IMR-90 (cell line): ENCODE measurements around the gene SUPT16H. TPM values are rescaled to one million over a fixed set of nuclear protein-coding genes. Genes with fewer than 3 reads are reported as not detected.

Experiments
- ATAC-seq: fragments of 200-7000 bp; cut with Tn5 transposase; 2 replicates; pipeline ENCODE4 v1.9.1; 2020; ENCODE audit warnings: low read depth, mild to moderate bottlenecking, moderate library complexity
- BruUV-seq: library from RNA; stranded (reverse); fragments of 400-500 nt; replicated peaks from 2 replicates; lab custom pipeline; 2021; lab: Mats Ljungman, UMichigan
- CTCF ChIA-PET: fragments of 300-600 bp; formaldehyde crosslinking; extraction: SDS; loops from one replicate; lab custom pipeline; 2021; ENCODE audit warnings: antibody characterized with exemption; lab: Yijun Ruan, JAX
- POLR2A ChIA-PET: fragments of 300-600 bp; sonication (Branson Sonifier 250); formaldehyde crosslinking; loops from one replicate; lab custom pipeline; 2022; ENCODE audit warnings: antibody characterized with exemption; ENCODE audit not compliant: unreplicated experiment; lab: Charles Lee
- DNase-seq: peaks from one replicate; pipeline ENCODE4 v3.0.0; 2013
- H2AFZ ChIP-seq: replicated peaks from 2 replicates; pipeline ENCODE3; 2013; ENCODE audit warnings: low read length, mild to moderate bottlenecking; ENCODE audit not compliant: poor library complexity
- H2AK5ac ChIP-seq: 2 replicates; pipeline ENCODE4 v1.6.1; 2013; ENCODE audit warnings: low read depth, low read length, inconsistent platforms
- H2AK9ac ChIP-seq: replicated peaks from 2 replicates; pipeline ENCODE3; 2013; ENCODE audit warnings: mild to moderate bottlenecking, low read depth, low read length, moderate library complexity; ENCODE audit not compliant: poor library complexity
- H2BK120ac ChIP-seq: 2 replicates; pipeline ENCODE4 v1.6.1; 2013; ENCODE audit warnings: low read depth, low read length, inconsistent platforms
- H2BK15ac ChIP-seq: 3 replicates; pipeline ENCODE4 v1.6.1; 2013; ENCODE audit warnings: low read depth, low read length, inconsistent platforms
- H2BK20ac ChIP-seq: 2 replicates; pipeline ENCODE4 v1.6.1; 2013; ENCODE audit warnings: low read depth, mild to moderate bottlenecking, inconsistent platforms, low read length, moderate library complexity
- H2BK5ac ChIP-seq: 2 replicates; pipeline ENCODE4 v1.6.1; 2013; ENCODE audit warnings: mild to moderate bottlenecking, low read depth, low read length, inconsistent platforms; ENCODE audit not compliant: poor library complexity, severe bottlenecking
- H3K14ac ChIP-seq: replicated peaks from 2 replicates; pipeline ENCODE4 v1.6.1; 2013; ENCODE audit warnings: low read depth, low read length, inconsistent platforms
- H3K18ac ChIP-seq: 2 replicates; pipeline ENCODE4 v1.6.1; 2013; ENCODE audit warnings: low read depth, low read length, control low read depth
- H3K23ac ChIP-seq: 2 replicates; pipeline ENCODE4 v1.6.1; 2013; ENCODE audit warnings: low read depth, low read length, inconsistent platforms
- H3K27ac ChIP-seq: 2 replicates; pipeline ENCODE4 v1.5.1; 2013; ENCODE audit warnings: mild to moderate bottlenecking, control low read depth, low read length; ENCODE audit not compliant: insufficient read depth
- H3K27me3 ChIP-seq: 2 replicates; pipeline ENCODE4 v1.6.1; 2013; ENCODE audit warnings: low read length; ENCODE audit not compliant: control insufficient read depth, insufficient read depth
- H3K36me3 ChIP-seq: 2 replicates; pipeline ENCODE4 v1.6.1; 2013; ENCODE audit warnings: low read length, mixed read lengths; ENCODE audit not compliant: control insufficient read depth, insufficient read depth
- H3K4ac ChIP-seq: 2 replicates; pipeline ENCODE4 v1.6.1; 2013; ENCODE audit warnings: low read depth, low read length, inconsistent platforms
- H3K4me1 ChIP-seq: 2 replicates; pipeline ENCODE4 v1.6.1; 2013; ENCODE audit warnings: low read length, mixed read lengths; ENCODE audit not compliant: control insufficient read depth, insufficient read depth
- H3K4me2 ChIP-seq: 2 replicates; pipeline ENCODE4 v1.6.1; 2013; ENCODE audit warnings: low read depth, mild to moderate bottlenecking, control low read depth, low read length, moderate library complexity
- H3K4me3 ChIP-seq: 2 replicates; pipeline ENCODE4 v1.5.1; 2013; ENCODE audit warnings: low read depth, mild to moderate bottlenecking, control low read depth, low read length, moderate library complexity; ENCODE audit not compliant: insufficient read depth
- H3K56ac ChIP-seq: 2 replicates; pipeline ENCODE4 v1.6.1; 2013; ENCODE audit warnings: low read length, inconsistent platforms; ENCODE audit not compliant: insufficient read depth; ENCODE audit errors: extremely low read depth
- H3K79me1 ChIP-seq, 2 experiments: 2 replicates each; pipeline ENCODE4 v1.6.1; 2013; ENCODE audit warnings: low read length in 2 of 2, inconsistent platforms in 1 of 2, low read depth in 1 of 2
- H3K9ac ChIP-seq: 2 replicates; pipeline ENCODE4 v1.6.1; 2013; ENCODE audit warnings: low read depth, low read length, control low read depth
- H3K9me1 ChIP-seq: 2 replicates; pipeline ENCODE4 v1.6.1; 2013; ENCODE audit warnings: low read length, inconsistent platforms; ENCODE audit not compliant: insufficient read depth
- H3K9me3 ChIP-seq: 2 replicates; pipeline ENCODE4 v1.6.1; 2013; ENCODE audit warnings: low read length; ENCODE audit not compliant: control insufficient read depth, insufficient read depth
- H4K20me1 ChIP-seq: 2 replicates; pipeline ENCODE4 v1.6.1; 2013; ENCODE audit warnings: low read length, inconsistent platforms; ENCODE audit not compliant: insufficient read depth
- H4K5ac ChIP-seq: 2 replicates; pipeline ENCODE4 v1.6.1; 2013; ENCODE audit warnings: mild to moderate bottlenecking, low read depth, low read length, control low read depth
- H4K8ac ChIP-seq, 2 experiments: 2 replicates each; pipeline ENCODE4 v1.6.1; 2013; ENCODE audit warnings: low read depth in 2 of 2, low read length in 2 of 2, control low read depth in 1 of 2, inconsistent platforms in 1 of 2
- H4K91ac ChIP-seq: 2 replicates; pipeline ENCODE4 v1.6.1; 2013; ENCODE audit warnings: low read depth, low read length, inconsistent platforms; ENCODE audit not compliant: insufficient read depth
- BHLHE40 ChIP-seq: fragments of 150-350 bp; IDR thresholded peaks from 2 replicates; pipeline ENCODE4 v1.6.1; 2016; ENCODE audit warnings: mild to moderate bottlenecking, low read depth, low read length
- CEBPB ChIP-seq: IDR thresholded peaks from 2 replicates; pipeline ENCODE4 v1.6.1; 2012; ENCODE audit warnings: low read depth, low read length, improper control_type of control experiment
- CTCF ChIP-seq: conservative IDR thresholded peaks from 2 replicates; pipeline ENCODE4 v1.5.1; 2012; ENCODE audit warnings: mild to moderate bottlenecking, low read depth, low read length, improper control_type of control experiment
- ELK1 ChIP-seq: fragments of 150-350 bp; IDR thresholded peaks from 2 replicates; pipeline ENCODE4 v1.6.1; 2016; ENCODE audit warnings: low read depth, mild to moderate bottlenecking, low read length, moderate library complexity, borderline replicate concordance
- FOS ChIP-seq: fragments of 150-350 bp; IDR thresholded peaks from 2 replicates; pipeline ENCODE4 v1.6.1; 2016; ENCODE audit warnings: low read depth, low read length
- MAFK ChIP-seq: IDR thresholded peaks from 2 replicates; pipeline ENCODE4 v1.6.1; 2012; ENCODE audit warnings: low read depth, low read length, improper control_type of control experiment
- MAZ ChIP-seq: IDR thresholded peaks from 2 replicates; pipeline ENCODE4 v1.6.1; 2012; ENCODE audit warnings: low read depth, mild to moderate bottlenecking, low read length, improper control_type of control experiment, moderate library complexity, borderline replicate concordance
- NFE2L2 ChIP-seq: fragments of 150-350 bp; IDR thresholded peaks from 2 replicates; pipeline ENCODE4 v1.6.1; 2016; ENCODE audit warnings: low read depth, mild to moderate bottlenecking, low read length
- POLR2A ChIP-seq: IDR thresholded peaks from 2 replicates; pipeline ENCODE4 v1.6.1; 2012; ENCODE audit warnings: mild to moderate bottlenecking, low read depth, low read length
- RAD21 ChIP-seq: IDR thresholded peaks from 2 replicates; pipeline ENCODE4 v1.6.1; 2012; ENCODE audit warnings: low read length, improper control_type of control experiment
- RCOR1 ChIP-seq: IDR thresholded peaks from 2 replicates; pipeline ENCODE4 v1.6.1; 2012; ENCODE audit warnings: mild to moderate bottlenecking, low read length, improper control_type of control experiment; ENCODE audit not compliant: insufficient replicate concordance
- RFX5 ChIP-seq: IDR thresholded peaks from 2 replicates; pipeline ENCODE4 v1.8.0; 2012; ENCODE audit warnings: low read depth, mild to moderate bottlenecking, low read length, moderate library complexity
- SMC3 ChIP-seq: fragments of 150-350 bp; IDR thresholded peaks from 2 replicates; pipeline ENCODE4 v1.6.1; 2016; ENCODE audit warnings: low read depth, mild to moderate bottlenecking, antibody characterized with exemption, low read length, moderate library complexity
- USF2 ChIP-seq: fragments of 150-350 bp; IDR thresholded peaks from 2 replicates; pipeline ENCODE4 v1.6.1; 2017; ENCODE audit warnings: mild to moderate bottlenecking, antibody characterized with exemption, low read length, low read depth
- WGBS, 2 experiments: methylation state at CpG; one replicate each; pipeline versions ENCODE4 v1.1.5 to v1.1.7; 2013; ENCODE audit warnings: missing lambda C conversion rate in 2 of 2; ENCODE audit not compliant: insufficient read length in 1 of 2; ENCODE audit errors: extremely low coverage in 2 of 2; 5-methylcytosine and 5-hydroxymethylcytosine counted together
- dilution Hi-C: fragments of 300-500 bp; cut with HindIII; formaldehyde crosslinking; loops from one replicate; pipeline ENCODE4 v1.14.3; 2018; ENCODE audit warnings: low sequenced_read_pairs; ENCODE audit not compliant: unreplicated experiment
- in situ Hi-C: fragments of 300-500 bp; cut with MboI; formaldehyde crosslinking; loops from 3 replicates; pipeline ENCODE4 v1.14.3; 2019; ENCODE audit warnings: low sequenced_read_pairs, inconsistent platforms, mixed read lengths
- intact Hi-C: fragments of 100-400 bp; cut with micrococcal nuclease; formaldehyde crosslinking; loops from 2 replicates; pipeline ENCODE4 v1.10.0; 2022
- polyA plus RNA-seq, 3 experiments: library from polyadenylated mRNA; depleted of rRNA; stranded (reverse); fragments of >200 nt; gene quantifications; 2 replicates each; pipeline ENCODE4 v1.2.3, GENCODE V29; 2012; ENCODE audit warnings: low replicate concordance in 1 of 3
- total RNA-seq: library from RNA; depleted of rRNA; stranded (reverse); fragments of >200 nt; gene quantifications from 2 replicates; pipeline ENCODE4 v1.2.3, GENCODE V29; 2012

SUPT16H gene
- total and polyA plus RNA-seq, 2 of the 4 experiments (the other 2 are of a cell fraction) = 50.6 to 103 TPM

DNA sequence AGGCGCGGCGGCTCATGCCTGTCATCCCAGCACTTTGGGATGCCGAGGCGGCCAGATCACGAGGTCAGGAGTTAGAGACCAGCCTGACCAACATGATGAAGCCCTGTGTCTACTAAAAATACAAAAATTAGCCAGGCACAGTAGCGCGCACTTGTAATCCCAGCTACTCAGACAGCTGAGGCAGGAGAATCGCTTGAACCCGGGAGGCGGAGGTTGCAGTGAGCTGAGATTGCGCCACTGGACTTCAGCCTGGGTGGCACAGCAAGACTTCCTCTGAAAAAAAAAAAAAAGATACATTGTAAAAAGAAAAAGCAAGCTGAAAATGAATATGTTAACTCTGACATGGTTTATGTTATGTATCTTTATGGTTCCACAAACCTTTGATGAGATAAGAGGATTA lies 70.3 kb downstream of the SUPT16H start:
- Histone ChIP-seq H3K79me1 (no peaks in the 10 kb centered on the region), H3K23ac (no peak overlapping the region), H3K56ac (no peak overlapping the region), H3K9ac (no peak overlapping the region), H3K4ac (no peak overlapping the region), H3K4me2 (no peak overlapping the region), H4K91ac (no peak overlapping the region), H2BK5ac (no peak overlapping the region), H3K4me3 (no peak overlapping the region), H2BK120ac (no peak overlapping the region), H3K9me3 (no peaks in the 10 kb centered on the region), H2AK5ac (no peak overlapping the region), H3K36me3 (no peaks in the 10 kb centered on the region), H4K20me1 (no peaks in the 10 kb centered on the region), H3K9me1 (no peaks in the 10 kb centered on the region), H4K5ac (no peak overlapping the region), H3K4me1 (no peaks in the 10 kb centered on the region), H2AFZ (no peak overlapping the region), H3K18ac (no peak overlapping the region), H3K27me3 (peaks cover 19% of the 10 kb centered on the region), H3K27ac (no peak overlapping the region), H4K8ac (no peak overlapping the region), H2BK20ac (no peak overlapping the region), H2AK9ac (no peak overlapping the region), H2BK15ac (no peak overlapping the region), H3K14ac (no peak overlapping the region)
- POLR2A ChIA-PET = no interaction called here
- no peak for DNase-seq
- dilution Hi-C loops = no loop called here
- WGBS, 2 experiments = 76% methylated on average over 5 of the region's 12 CpGs; no CpG with 5 or more reads in 1 of the 2 experiments
- TF ChIP-seq BHLHE40 = no peak
- TF ChIP-seq RAD21 = no peak
- TF ChIP-seq ELK1 = no peak
- TF ChIP-seq POLR2A = no peak
- no peak for TF ChIP-seq RCOR1
- TF ChIP-seq MAZ = no peak
- no peak for TF ChIP-seq SMC3
- no peak for TF ChIP-seq USF2
- no peak for TF ChIP-seq MAFK
- no peak for TF ChIP-seq CTCF
- no peak for TF ChIP-seq FOS
- no peak for TF ChIP-seq CEBPB
- no peak for TF ChIP-seq RFX5
- TF ChIP-seq NFE2L2 = no peak
- intact Hi-C loops = no loop called here
- CTCF ChIA-PET = no interaction called here
- in situ Hi-C loops = no loop called here
- BruUV-seq = no TSS peak
- no peak for ATAC-seq
